NCI-H345 (cell line): ENCODE measurements around the gene PLXNB3.
"Not testable (repeated sequence)": the region's sequence is repeated elsewhere in the genome, so short reads cannot be mapped to it uniquely, and the experiment has no call there.

ENCODE experiments used
- DNase-seq: peaks from one replicate; lab custom pipeline; 2025; lab: John Stamatoyannopoulos, UW

Gene PLXNB3

DNA sequence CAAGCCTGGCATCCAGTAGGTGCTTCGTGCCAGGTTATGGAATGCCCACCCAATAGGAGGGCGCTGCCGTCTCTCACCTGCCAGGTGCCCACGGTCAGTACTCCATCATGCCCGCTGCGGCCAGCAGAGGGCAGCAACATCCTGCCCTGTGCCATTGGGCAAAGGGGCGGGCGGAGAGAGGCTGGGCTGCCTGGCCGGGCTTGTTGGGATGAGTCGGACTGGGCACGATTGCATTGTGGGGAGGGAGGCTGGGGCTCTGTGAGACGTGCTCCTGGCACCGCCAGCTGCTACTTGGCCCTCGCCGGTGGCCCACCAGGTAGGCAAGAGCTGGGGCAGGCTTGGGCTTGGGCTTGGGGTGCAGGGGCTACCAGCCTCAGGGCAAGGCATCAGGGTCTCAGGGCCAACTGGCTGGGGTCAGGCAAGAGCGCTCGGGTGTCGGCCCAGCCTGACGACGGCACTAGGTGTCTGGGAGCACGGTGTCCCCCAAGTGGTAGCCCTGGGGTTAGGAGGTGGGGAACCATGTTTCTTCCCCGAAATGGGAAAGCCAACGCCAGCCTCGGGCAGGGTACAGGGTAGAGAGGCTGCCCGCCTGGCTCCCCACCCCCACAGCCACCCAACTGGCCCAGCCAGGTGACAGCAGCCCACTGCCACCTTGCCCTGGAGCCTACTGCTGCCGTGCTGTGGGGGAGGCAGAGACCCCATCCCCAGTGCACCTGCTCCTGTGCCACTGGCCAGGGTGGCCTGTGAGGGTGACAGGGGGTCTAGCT, at the start of gene PLXNB3:
Gene PLXNB3 (plus strand): TSS at position 261 of the 767 bp plus-strand sequence. CDS start 1,287 bp downstream, outside the sequence.
- DNase-seq = peak; percentile 83

DNA sequence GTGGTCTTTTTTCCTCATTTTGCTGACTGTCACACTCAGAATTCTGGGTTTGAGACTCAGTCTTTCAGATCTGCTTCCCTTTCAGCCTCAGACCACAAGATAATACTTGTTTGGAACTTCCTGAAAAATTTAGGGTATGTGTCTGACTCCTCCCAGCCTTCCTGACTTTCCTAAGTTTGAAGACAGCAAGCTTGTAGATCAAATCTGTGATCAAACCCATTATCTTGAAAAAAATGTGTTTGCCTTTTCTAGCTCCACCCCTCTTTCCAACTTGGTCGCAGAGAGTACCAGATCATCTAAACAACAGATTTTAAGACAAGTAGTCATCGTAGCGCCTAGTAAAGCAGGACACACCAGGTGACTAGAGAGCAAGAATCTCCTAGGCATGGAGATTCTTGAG, 49.8 kb upstream of the PLXNB3 start:
- DNase-seq = no peak

DNA sequence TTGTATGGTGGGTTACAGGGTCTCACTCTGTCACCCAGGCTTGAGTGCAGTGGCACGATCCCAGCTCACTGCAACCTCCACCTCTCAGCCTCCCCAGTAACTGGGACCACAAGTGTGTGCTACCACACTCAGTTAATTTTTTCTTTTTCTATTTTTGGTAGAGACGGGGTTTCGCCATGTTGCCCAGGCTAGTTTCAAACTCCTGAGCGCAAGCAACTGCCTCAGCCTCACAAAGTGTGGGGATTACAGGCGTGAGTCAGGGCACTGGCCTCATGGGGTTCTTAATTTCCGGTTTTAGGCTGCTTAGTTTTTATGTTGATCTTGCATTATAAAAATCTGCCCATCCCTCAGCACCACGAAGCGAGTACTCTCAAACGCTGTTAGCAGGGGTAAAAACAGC, 46.6 kb upstream of the PLXNB3 start:
- no peak for DNase-seq

DNA sequence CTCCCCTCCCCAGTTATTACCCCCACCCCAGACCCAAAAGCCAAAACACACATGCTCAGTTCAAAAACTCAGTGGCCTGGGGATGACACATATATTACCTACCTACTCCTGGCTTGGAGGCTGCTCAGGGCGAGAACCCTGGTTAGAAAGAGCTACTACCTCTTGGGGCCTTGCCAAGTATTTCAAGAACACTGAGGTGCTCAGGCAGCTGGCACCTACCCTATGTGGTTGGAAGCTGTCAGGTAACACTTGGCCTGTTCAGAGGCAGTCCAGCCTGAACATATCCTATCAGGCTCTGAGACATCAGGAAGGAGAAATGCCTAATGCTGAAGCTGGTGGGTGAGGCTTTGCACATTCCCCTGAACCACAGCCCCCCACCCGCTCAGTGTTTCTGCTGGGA, 44.8 kb upstream of the PLXNB3 start:
- DNase-seq = no peak

DNA sequence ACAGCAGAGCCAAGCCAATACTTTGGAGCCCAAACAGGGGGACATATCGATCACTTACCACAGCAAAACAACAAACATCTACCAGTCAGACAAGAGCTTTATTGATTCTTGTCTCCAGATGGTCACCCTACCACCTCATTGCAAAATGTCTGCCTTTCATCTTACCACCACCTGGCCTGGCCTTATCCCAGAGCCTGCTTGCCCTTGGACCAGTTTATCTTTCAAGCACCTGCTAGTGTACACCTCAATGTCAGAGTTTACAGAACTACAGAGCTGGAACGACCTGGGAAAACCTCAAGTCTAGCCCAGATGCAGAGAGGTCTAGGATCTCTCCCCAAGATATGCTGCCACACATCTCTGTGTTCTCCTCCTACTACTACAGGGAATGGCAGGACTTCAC, 44.3 kb upstream of the PLXNB3 start:
- DNase-seq = no peak

DNA sequence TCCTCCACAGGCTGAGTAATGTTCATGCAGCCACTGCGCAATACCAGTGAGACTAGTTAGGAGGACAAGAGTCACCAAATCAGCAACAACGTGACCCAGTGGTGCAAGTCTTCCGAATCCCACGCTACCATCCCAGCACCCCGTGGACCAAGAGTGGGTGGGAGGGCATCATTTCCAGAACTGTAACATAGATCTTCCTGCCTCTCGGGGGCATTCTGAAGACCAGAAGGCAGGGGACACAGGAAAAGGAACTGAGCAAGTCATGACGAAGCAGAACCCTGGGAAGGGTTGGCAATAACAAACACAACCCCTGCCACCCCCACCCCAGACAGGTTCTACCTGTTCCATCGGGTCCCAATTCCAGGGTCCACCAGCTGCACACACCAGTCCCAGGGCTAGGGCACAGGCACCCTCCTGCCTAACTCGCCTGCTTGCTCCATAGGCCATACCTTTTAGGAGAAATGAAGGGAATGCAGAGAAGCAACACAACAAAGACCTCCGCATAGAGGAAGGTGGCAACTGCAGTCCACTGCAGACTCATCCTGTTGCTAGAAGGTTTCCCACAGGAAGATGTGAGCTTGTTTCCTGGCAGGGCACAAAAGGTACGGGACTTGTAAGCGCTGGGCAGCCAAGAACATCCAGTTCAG, 41.2 kb upstream of the PLXNB3 start:
- no peak for DNase-seq

DNA sequence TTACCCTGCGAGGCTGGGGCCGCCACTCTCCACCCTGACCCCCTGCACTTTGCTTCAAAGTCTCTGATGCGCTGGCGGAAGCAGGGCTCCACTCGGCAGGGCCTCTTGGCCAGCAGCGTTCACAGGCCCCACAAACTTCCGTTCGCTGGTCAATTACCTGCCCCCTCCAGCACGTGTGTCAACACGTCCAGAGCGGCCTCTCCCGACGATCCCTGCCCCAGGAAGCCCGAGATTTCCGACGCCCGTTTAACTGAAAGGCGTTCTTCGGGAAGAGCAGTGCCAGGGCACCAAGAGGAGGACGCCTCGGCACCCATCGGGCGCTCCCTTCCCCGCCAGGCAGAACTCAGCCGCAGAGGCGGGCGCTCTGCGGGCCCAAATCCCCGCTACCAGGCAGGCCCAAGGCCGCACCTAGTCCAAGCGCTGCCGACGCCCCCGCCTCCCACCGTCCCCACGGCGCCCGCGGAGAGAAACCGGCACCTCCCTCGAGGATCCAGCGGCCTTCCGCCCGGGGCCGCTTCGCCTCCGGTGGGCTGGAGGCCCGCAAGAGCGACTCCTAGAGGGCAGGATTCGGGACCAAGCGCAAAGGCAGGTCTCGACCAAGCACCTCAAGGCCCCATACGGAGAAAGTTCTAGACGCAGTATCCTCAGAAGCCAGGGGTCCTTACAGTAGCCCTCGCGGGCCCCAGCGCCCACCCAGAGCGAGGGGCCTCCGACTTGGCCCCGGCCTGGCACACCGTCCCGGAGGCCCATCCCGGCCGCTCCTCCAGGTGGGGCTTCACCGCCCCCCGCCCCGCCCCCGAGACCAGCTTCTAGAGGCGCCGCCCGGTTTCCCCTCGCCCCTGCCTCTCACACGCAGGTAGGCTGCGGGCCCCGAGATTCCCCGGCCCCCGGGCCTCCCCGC, 40.4 kb upstream of the PLXNB3 start:
- peak; percentile 63 for DNase-seq

DNA sequence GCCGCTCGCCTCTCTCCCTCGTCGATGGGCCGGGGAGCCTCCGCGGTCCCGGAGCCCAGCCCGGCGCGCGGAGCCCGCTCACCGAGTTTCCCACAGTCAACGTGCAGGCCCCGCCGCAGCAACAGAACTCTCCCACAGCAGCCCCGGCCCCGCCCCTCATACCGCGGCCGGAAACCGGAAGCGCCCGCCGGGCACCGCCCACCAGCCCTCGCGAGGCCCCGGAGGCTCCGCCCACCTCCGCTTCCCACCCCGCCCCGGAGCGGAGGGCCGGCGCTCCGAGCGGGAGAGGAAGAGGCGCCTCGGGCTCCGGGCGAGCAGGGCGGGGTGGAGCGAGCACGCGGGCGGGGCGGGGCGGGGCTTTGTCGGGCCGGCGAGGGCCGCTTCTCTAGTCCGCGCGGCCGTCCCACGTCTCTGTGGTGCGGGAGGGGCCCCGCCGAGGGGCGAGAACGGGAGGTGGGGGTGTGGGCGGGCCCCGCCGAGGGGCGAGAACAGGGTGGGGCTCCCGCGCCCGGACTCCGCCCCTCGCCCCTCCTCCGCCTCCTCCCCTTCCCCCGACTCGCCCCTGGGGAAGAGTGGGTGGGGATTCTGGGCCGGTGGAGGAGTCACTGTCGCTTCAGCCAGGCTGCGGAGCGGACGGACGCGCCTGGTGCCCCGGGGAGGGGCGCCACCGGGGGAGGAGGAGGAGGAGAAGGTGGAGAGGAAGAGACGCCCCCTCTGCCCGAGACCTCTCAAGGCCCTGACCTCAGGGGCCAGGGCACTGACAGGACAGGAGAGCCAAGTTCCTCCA, 39.6 kb upstream of the PLXNB3 start, which contains the start of the genes ABCD1 and BCAP31:
Gene ABCD1 (plus strand): TSS at position 605 of the 787 bp plus-strand sequence. CDS start 411 bp downstream, outside the sequence.
Gene BCAP31 (minus strand): TSS at position 136 of the 787 bp plus-strand sequence. CDS start 1,143 bp downstream, outside the sequence.
- DNase-seq = peak; percentile 95

DNA sequence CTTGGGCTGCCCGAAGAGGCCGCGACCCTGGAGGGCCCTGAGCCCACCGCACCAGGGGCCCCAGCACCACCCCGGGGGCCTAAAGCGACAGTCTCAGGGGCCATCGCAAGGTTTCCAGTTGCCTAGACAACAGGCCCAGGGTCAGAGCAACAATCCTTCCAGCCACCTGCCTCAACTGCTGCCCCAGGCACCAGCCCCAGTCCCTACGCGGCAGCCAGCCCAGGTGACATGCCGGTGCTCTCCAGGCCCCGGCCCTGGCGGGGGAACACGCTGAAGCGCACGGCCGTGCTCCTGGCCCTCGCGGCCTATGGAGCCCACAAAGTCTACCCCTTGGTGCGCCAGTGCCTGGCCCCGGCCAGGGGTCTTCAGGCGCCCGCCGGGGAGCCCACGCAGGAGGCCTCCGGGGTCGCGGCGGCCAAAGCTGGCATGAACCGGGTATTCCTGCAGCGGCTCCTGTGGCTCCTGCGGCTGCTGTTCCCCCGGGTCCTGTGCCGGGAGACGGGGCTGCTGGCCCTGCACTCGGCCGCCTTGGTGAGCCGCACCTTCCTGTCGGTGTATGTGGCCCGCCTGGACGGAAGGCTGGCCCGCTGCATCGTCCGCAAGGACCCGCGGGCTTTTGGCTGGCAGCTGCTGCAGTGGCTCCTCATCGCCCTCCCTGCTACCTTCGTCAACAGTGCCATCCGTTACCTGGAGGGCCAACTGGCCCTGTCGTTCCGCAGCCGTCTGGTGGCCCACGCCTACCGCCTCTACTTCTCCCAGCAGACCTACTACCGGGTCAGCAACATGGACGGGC, 38.8 kb upstream of the PLXNB3 start:
- DNase-seq = no peak

DNA sequence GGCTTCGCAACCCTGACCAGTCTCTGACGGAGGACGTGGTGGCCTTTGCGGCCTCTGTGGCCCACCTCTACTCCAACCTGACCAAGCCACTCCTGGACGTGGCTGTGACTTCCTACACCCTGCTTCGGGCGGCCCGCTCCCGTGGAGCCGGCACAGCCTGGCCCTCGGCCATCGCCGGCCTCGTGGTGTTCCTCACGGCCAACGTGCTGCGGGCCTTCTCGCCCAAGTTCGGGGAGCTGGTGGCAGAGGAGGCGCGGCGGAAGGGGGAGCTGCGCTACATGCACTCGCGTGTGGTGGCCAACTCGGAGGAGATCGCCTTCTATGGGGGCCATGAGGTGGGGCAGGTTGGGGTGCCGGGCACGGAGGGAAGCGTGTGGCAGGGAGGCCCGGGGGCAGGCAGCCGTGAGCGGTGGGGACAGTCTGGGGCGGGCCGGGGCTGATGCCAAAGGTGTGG, 38.2 kb upstream of the PLXNB3 start:
- DNase-seq = no peak

DNA sequence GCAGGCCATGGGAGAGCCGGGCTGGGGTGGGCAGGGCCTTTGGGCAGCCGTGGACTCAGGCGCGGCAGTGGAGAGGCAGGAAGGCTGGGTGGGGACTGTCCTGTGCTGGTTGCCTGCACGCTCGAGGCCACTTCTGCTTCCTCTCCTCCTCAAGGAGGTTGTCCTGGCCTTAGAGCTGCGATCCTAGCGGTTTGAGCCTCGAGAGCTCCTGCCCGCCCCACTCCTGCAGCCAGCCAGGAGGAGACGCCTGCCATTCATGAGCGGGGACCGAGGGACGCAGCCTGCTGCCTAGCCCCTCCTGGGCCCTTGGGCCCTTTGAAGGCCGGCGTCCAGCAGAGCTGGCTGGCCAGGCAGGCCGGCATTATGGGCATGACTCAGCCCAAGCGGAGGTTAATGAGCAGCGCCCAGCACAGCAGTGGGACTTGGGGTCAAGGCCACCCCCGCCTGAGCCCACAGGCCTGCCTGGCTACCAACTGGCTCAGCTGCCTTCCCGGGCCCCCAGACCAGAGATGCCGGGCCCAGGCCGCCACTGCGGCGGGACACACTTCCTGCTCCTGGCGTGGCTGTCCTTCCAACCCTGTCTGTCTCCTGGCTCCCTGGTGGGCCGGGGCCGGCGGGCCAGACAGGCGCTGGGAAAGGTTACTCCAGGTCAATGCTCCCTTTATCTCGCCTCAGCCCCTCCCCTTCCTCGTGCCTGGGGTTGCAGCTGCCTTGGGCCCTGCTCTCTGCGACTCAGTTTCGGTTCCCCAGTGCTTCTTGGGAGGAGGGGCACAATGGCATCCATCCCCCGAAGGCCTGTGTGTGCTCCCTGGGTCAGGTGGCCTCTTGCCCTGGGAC, 37.5 kb upstream of the PLXNB3 start:
- peak; percentile 15 for DNase-seq

DNA sequence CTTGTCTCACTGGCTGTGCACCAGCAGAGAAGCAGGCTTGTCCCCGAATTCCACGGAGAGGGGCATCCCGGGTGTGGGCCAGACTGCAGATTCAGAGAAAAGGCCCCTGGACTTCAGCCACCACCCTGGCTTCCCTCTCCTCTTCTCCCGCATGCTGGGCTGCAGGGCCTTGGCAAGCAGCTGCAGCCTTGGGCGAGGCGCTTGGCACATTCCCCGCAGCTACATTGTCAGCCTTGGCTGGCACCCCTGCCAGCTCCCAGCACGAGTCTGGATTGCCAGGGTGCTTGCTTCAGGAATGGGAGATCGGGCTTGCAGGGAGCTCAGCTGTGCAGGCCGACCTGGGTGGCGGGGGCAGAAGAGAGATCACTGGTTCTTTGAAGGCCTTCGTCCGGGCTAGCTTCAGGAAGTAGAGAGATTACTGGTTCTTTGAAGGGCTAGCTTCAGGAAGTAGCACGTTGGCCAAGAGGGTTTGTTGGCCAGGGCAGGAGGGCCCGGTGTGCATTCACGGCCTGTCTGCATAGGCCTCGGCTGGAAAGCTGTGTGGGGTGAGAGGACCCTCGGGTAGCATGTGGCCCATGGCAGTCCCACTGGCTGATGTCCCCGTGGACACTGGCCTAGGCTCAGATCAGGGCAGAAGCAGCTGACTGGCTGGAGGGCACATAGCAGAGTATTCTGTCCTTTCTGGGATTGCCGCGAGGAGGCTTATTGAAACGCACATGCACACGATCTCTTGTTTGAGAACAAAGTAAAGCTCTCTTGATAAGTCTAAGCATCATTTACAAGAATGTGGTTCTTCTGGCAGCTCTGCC, 36.7 kb upstream of the PLXNB3 start:
- DNase-seq = peak; percentile 74

DNA sequence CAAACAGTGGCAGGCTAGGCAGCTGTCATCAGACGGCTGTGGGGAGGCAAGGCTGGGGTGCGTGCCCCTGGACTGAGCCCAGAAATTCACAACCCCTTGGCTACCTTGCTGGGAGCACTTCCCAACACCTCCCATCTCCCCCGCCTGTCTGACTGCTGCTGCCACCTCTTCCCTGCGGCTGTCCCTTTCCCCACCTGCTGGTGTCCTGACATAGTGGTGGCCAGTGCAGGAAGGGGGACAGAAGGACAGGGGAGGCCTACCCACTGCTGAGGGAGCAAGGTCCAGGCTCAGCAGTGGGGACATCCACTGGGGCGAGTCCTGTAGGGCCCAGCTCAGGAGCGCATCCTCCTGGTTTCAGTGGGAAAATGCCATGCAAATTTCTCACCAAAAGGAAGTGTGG, 36.0 kb upstream of the PLXNB3 start:
- no peak for DNase-seq

DNA sequence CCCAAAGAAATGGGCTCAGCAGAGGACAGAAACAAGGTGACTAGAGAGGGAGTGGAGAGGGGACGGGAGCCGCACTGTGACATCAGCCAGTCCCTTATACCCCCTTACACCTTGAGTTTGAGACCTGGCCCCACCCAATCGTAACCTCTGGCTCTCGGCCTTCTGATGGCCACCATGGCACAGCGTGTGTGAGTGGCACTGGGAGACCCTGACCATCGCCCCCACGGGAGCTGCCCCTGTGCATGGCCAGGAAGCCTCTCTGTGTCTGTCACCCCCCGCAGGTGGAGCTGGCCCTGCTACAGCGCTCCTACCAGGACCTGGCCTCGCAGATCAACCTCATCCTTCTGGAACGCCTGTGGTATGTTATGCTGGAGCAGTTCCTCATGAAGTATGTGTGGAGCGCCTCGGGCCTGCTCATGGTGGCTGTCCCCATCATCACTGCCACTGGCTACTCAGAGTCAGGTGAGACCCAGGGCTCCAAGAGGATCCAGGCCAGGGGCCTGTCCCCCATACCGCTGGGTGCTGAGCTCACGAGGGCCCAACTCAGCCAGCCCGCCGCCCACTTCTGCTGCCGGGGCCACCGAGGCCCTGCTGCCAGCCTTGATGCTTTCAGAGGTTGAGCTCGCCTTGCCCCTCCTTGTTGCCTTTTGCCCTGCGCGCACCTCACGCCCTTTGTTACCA, 35.0 kb upstream of the PLXNB3 start:
- DNase-seq = no peak

DNA sequence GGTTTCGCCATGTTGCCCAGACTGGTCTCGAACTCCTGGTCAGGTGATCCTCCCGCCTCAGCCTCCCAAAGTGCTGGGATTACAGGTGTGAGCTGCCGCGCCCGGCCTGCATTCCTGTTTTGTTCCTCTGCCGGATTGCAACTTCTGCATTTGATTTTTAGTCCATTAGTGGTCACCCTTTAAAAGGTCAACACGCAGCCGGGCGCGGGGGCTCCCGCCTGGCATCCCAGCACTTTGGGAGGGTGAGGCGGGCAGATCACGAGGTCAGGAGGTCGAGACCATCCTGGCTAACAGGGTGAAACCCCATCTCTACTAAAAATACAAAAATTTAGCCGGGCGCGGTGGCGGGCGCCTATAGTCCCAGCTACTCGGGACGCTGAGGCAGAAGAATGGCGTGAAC, 33.9 kb upstream of the PLXNB3 start:
- DNase-seq = not testable (repeated sequence)

DNA sequence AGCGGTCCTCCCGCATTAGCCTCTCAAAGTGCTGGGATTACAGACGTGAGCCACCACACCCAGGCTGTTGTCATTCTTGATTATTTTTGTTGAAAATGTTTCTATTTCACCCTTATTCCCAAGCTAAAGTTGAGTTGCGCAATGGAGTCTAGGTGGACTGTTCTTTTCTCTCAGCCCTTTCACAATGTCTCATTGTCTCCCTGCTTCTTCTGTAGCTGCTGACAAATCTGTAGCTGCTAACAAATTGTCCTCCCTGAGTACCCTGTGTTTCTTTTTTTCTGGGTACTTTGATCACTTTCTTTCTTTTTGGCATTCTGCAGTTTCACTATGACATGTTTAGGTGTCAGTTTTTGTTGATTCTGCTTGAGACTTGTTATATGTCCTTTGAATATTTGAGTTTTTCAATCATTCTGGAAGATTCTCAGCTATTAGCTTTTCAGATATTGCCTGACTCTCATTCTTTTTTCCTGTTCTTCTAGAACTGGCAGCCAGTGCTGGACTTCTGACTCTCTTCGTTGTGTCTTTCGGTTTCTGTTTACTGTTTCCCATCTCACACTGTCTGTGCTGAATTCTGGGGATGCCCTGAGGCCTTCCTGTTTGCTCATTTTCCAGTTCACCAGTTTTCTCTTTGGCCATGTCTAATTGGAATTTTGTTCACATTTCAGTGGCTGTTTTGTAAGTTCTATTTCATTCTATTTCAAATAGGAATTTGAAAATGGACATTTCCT, 32.8 kb upstream of the PLXNB3 start:
- no peak for DNase-seq

DNA sequence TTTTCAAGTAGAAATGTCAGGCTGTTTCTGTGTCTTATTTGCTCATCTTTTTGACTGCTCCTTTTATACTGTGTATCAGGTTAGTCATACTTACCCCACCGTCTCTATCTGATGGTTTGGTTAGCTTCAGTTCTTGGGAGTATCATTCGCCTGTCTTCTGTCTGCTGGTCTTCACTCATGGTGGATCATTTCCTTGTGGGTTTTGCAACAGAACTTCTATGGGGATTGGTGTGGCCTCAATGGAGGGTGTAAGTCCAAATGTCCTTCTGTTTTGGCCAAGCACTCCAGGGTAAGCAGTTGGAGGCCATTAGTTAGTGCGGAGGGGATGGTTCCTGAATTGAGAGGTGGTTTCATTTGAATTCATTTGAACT, 32.2 kb upstream of the PLXNB3 start:
- no peak for DNase-seq

DNA sequence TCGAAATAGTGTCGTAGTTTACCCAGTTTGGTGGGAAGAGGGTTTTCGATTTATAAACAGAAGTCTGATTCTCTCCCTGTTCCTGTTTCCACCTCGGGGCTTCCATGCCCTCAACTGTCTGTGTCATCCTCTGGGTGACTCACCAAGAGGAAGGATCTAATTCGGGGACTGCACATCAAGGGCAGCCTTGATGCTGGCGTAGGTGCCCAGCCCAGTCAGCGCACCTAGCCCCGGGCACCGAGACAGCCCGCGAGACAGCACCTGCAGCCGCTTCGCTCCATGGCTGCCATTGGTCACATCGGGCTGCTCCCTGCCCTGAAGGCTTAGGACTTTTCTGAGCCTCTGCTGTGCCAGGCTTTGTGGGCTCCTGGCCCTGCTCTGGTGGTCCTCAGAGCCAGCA, 31.6 kb upstream of the PLXNB3 start:
- DNase-seq = no peak
